ENCODE results near the gene C1orf174. TPM values are rescaled to one million over a fixed set of nuclear protein-coding genes. Genes with fewer than 3 reads are reported as not detected.

Gene C1orf174
- total RNA-seq: 26.0 and 30.8 TPM in 2 replicates

GRCh38 chr1:3900150-3900968 is at the start of gene C1orf174:
Gene C1orf174, minus strand, starts transcription at chr1:3900272. Its CDS starts 86 bp downstream, at chr1:3900186.

GRCh38 chr1:3856923-3857790 is 42.9 kb downstream of the C1orf174 start, which contains the start of the genes CEP104 and DFFB:
Gene CEP104, minus strand, starts transcription at chr1:3857211. Its CDS starts 4,804 bp downstream, at chr1:3852407.
Gene DFFB, plus strand, starts transcription at chr1:3857476. Its CDS starts 128 bp downstream, at chr1:3857604.

Other genes starting within 250 kb of the C1orf174 start
- not detected in 2 replicates for gene TP73, start 247.8 kb downstream of the C1orf174 start, total RNA-seq
- gene CCDC27, start 147.8 kb downstream of the C1orf174 start, total RNA-seq: not detected in 2 replicates
- 2.1 TPM in 1 of 2 replicates, not detected in the other for gene SMIM1, start 127.5 kb downstream of the C1orf174 start, total RNA-seq
- 30.4 and 34.1 TPM in 2 replicates for gene LRRC47, start 103.8 kb downstream of the C1orf174 start, total RNA-seq
- 9.7 and 16.7 TPM in 2 replicates for gene CEP104, start 43.1 kb downstream of the C1orf174 start, total RNA-seq
- 3.9 and 4.5 TPM in 2 replicates for gene DFFB, start 42.8 kb downstream of the C1orf174 start, total RNA-seq

All from cardiac ventricle fibroblast (primary cell).